AG08395 (cell line): Measurements from ENCODE around the gene RTTN.
"Not testable (repeated sequence)": the region's sequence is repeated elsewhere in the genome, so short reads cannot be mapped to it uniquely, and the experiment has no call there.

Experiments
- DNase-seq: peaks from one replicate; pipeline ENCODE4 v3.0.0; 2012; ENCODE audit warnings: mixed read lengths, low spot score

RTTN gene

DNA sequence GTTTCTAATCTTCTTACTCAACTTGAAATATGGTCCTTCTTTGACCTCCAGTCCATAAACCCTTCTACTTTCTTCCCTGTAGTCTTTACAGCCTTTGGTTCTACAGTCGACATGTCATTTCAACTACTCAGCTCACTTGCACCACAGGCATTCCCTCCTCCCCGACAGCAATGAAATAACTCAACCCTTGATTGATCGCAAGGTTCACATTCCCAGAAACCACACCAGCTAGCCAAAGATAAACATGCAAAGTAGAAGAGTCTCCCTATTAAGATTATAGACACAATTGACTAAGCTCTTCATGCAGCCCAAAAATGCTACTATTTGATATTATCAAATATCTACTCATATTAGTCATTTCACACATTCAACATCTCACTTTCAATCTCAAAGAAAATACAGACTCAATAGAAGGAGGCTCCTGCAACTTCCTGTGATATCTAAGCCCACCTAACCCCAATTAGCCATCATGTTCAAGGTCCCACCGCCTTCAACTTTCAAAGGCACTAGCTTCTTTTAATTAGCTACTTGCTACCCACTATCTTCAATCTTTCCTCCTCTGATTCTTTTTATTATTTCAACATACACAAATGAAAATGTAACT lies 50.8 kb downstream of the RTTN start:
- DNase-seq, result peak; percentile 59

DNA sequence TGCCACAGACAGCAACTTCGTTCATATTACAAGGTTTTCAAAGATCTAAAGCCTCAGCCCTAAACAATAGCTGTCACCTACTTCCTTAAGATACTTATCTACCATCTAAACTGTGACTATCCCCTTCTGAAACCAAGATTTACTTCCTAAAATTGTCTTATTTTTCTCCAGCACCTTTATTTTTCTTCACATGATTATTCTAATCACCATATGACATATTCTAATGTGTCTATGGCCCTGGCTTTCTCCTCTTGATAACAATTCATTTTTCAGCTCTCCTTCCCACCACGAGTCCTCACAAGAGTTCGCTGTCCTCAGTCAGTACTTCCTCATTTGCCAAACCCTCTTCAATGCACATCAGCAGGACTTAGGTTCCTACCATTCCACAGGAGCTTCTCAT lies 53.9 kb downstream of the RTTN start:
- DNase-seq, result no peak

DNA sequence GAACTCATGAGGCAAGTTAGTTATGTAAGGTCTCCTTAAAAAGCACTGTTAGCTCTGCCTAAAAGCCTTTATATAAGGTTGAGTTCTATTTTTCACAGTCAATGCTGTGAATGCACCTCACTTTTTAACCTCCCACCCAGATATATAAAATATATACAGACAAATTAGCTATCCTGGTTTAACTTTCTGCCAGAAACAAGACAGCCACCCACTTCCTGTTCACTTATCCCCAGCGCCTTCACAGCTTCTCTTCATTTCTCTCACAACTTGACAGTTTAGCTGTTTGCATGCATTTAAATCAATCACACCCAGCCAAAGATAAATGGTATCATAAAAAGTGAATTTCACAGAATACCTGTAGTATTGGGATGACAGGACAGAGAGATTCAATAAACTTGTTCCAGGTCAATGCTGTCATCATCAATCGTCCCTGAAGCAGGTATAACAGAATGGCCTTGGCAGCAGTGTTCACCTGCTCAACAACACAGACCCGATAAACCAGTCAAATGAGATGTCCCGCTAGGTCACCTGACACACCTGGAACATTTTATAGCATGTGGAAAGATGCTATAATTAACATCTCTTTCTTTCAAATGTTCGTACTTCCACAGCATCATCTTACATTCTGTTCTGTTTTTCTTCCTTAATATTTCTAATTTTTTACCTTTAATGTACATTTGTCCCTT lies 55.7 kb downstream of the RTTN start:
- DNase-seq, result no peak

DNA sequence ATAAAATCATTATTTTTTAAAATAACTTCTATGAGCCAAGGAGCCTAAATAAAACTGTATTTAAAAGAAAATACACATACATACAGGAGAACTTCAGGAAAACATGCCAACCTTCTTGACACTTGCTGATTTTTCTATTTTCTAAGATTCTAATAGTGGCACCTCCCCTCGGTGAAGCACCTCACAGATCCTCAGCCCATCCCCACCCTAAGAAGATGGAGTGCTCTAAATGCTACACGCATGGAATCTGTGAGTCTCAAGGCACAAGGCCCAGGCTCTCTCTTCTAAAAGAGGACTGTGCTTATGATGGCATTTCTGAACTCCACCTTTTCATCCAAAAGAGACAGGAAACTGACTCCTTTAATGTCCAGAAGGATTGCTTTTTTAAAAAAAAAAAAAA lies 56.3 kb downstream of the RTTN start:
- DNase-seq, result no peak

DNA sequence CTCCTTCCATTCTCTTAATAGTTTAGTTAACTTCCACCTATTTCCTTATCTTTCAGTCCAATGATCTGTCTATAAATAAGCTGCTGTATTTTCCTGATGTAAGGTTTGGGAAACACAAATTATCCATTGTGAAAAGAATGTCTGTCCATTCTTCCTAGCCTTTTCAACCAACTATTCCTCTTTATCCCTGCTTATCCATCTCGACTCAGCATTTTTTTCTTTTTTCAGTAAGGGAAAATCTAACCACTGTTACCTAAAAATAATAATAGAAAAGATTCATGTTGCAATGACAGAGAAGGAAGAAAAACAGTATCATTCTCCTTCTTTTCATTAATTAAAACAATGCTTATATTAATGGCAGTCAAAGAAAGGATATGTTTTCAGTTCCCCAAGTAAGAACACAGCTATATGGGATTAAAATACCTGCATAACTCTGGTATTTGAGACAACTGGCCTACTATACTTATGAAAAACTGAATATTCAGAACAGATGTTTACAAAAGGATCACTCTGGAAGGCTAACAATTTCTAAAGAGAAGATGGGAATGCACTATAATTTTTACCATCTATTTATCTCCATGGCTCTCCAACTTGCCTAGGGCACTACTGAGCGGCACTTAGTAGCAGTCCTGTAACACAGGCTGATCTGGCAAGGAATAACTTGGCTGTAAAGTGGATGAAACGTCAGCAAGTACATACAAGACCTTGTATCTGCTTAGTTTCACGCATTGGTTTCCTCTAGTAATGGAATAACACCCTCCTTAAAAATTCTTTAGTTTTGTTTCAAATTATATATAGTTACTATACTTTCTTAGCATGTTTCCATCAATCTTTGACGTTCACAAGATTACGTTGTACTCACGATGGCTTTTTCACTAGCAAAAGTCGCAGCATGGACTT lies 57.2 kb downstream of the RTTN start:
- no peak for DNase-seq

DNA sequence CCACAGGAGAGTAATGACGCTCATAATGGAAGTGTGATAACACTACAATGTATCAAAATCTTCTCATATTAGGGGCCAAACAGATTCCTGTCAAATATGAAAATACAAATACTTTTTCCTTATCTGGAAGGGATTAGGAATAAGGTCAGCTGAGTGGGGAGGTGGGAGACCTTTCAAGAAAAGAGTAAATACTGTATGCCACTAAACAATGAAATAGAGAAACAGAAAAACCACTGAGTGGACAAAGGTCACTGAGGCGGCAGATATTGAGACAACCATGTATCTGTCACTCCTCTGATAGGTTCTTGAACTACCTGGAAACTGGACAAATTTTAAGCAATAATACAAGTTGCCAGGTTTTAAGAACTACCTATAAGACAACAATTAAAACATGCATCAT lies 59.3 kb downstream of the RTTN start:
- no peak for DNase-seq

DNA sequence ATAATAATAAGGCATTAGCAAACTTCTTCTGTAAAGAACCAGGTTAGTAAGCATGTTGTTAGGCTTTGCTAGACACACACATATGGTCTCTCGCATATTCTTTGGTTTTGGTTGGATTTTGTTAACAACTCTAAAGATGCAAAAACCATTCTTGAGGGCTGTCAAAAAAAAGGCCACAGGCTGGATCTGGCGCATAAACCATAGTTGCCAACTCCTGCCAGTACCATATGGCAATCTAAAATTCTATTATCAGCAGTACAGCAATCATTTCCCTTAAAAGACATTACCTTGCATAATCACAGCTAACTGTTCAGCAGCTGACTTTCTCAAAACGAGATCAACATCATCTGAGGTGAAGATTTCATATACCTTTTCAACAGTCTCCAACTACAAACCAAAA lies 63.5 kb downstream of the RTTN start:
- no peak for DNase-seq

DNA sequence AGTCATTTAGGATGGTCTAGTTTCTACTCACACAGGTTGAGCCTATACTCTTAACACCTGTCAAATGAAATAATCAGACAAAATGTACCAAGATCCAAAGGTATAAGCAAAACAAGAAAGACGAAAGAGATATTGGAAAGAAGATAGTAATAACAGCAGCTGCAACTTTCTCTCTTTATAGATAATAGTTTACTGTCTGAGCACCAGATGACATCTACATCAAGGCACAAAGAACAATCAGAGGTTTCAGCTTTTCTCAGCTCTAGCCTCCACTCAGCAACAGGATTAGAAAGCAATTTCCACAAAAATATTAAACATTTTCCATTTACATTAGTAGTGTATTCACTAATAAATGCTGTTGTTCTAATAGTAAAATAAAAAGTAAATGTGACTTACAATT lies 66.3 kb downstream of the RTTN start:
- DNase-seq, result no peak

DNA sequence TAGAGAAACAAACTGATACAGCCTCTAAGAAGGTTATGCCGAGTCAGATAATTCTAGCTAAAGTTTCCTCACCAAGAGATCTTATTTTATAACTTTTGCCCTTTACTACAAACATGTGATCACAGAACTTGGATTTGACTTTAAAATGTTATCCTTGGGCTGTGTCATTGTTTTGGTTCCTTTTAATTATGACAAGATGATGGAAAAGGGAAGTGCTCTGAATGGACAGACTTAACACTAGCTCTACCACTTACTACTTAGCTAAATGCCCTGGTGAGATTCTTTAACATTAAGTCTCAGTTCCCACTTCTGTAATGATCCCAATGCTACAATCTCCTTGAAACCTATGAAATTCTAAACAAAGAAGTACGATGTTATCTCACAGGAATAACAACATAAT lies 69.9 kb downstream of the RTTN start:
- DNase-seq, result no peak

DNA sequence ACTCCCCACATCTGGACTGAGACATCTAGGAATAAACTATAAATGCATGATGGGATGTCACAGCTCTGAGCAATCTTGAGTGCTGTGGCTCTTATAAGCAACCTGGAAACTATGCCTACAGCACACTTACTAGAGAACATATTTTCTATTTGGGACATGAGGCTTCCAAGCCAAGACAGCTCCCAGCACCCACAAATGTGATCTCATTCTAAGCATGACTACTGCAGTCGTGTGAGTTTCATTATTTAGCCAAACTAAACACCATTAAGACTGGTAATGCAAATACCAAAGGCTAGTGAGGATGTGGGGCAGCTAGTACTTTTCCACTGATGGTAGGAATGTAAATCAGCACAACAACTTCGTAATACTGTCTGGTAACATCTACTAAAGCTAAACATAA lies 72.5 kb downstream of the RTTN start:
- peak; percentile 86 for DNase-seq

DNA sequence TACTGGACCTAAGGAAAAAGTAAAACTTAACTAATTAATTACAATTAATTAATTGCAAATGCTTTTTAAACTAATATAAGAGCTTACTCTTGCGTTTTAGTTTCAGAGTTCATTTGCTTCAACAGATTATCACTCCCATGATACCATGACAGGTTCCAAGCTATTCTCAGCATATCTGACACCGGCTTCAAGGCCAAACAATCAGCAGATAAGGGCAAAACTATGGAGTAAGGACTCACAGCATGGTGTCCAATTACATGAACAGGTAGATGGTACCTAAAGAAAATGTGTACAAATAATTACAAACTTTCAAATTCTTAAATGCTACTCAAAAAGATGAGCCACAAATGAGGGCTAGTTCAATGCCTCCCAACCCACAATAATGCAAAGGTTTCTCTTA lies 77.2 kb downstream of the RTTN start:
- DNase-seq, result no peak

DNA sequence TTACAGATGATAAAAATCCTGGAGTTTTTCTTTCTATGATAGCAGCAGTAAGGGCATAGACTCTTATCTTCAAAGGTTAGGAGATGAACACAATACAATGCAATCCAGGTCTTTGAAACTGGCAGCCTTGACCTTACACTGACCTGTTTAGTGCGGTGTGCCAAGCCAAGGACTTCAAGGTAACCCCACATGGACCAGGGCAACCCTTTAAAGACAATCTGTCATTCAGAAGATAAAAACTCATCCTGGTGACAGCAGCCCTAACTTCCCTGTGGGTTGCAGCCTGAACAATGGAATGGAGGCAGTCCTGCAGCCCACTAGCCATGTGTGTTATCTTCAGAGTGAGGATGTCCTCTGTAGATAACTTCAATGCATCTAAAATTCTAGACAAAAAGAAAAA lies 78.1 kb downstream of the RTTN start:
- no peak for DNase-seq

DNA sequence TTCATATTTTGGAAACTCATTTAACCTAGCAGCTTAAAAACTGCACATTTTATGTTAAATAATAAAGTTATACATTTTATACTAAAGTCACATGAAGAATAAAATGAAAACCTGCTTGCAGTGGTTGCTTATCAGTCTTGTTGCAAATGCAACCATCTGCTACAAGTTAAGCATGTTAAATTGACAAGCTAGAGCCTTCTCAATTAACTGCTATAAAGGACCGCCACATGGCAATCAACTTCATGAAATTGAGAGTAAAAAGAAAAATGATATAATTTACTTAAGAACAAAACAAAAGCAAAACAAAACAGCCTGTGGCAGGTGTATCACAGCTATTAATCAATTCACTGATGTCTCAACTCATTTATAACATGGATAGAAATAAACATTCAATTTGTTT lies 78.7 kb downstream of the RTTN start:
- no peak for DNase-seq

DNA sequence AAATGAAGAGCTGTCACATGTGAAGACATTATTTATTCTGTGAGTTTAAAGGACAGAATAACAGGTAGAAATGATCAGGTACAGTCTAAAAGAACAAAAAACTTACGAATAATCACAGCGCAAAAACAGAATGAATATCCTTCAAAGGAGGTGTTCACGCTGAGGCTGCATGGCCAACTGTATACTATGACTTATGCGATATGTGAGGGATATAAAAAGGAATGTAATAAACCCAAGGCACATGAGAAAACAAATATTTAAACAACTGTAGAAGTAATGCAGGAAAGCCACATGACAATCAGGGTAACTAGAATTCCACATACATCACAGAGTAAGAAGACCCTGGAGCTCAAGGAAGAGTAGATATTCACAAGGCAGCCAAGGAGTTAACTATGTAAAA lies 81.3 kb downstream of the RTTN start:
- no peak for DNase-seq

DNA sequence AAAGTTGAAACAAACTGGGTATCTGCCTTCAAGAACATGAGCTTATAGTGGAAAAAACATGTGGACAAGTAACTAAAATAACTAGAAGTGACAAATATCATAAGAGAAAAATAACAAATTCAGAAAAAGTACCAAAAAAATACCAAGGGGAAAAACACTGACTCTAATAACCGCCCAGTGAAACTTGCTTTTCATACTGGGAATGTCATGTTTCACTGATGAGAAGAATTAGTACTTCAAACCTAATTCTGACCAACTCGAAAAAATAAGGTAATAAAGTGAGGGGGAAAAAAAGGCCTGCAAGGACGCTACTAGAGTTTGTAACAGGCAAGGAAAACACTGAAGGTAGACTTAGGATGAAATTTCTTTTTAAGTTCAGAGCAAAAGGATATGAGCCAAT lies 83.6 kb downstream of the RTTN start:
- no peak for DNase-seq

DNA sequence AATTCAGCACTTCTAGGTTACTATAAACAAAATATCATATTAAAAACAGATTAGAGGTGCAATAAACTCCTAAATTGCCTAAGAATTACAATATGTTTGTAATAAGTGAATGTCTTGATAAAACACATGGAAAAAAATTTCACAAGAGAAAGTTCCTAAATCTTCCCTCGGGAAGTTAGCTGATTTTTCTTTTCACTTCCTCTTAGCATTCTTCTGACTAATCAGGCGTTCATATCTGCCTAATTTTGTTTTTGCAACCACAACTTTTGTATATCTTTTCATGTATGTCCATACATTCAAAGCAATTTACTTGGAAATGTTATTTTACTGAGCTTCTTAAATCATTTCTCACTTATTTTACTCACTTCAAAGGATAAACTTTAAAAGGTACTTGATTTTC lies 88.5 kb downstream of the RTTN start:
- DNase-seq, result no peak

DNA sequence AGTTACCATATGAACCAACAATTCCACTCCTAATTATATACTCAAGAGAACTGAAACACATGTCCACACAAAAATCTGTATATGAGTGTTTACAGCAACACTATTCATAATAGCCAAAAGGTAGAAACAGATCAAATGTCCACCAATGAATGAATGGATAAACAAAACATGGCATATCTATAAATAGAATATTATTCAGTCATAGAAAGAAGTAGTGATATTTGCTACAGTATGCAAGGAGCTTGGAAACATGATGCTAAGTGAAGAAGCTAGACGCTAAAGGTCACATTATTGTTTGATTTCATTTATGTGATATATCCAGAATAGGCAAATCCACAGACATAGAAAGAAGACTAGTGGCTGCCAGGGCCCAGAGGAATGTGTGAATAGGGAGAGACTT lies 92.0 kb downstream of the RTTN start:
- DNase-seq, result no peak

DNA sequence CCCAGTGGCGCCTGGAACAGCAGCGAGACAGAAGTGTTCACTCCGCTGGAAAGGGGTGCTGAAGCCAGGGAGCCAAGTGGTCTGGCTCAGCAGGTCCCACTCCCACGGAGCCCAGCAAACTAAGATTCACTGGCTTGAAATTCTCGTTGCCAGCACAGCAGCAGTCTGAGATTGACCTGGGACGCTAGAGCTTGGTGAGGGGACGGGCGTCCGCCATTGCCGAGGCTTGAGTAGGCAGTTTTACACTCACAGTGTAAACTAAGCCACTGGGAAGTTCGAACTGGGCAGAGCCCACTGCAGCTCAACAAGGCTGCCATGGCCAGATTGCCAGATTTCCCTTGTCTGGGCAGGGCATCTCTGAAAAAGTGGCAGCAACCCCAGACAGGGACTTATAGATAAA lies 94.8 kb downstream of the RTTN start:
- DNase-seq, result no peak

DNA sequence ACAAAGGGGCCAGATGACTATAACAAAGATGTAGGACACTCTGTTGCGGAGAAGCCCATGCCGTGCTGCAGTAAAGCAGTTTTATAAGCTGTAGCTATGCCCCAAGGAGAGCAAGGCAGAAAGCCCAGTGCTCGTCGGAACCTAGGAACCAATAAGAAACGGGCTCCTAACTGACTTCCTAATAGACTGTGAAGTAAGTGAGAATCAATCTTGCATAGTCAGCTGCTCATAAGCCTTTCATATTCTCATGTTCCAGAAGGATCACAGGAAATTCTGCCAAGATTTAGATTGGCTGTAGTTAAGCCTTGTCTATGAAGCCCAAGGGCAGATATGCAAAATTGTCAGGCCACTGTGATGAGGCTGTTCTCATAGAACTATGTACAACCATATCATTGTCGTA lies 98.4 kb downstream of the RTTN start:
- DNase-seq, result no peak

DNA sequence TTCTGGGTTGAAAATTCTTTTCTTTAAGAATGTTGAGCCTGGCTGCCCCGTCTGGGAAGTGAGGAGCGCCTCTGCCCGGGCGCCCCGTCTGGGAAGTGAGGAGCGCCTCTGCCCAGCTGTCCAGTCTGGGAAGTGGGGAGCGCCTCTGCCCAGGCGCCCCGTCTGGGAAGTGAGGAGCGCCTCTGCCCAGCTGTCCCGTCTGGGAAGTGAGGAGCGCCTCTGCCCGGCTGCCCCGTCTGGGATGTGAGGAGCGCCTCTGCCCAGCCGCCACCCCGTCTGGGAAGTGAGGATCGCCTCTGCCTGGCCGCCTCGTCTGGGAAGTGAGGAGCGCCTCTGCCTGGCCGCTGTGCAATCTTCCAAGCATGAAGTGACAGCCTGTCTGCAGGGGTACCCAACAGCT lies 102.6 kb downstream of the RTTN start:
- not testable (repeated sequence) for DNase-seq

DNA sequence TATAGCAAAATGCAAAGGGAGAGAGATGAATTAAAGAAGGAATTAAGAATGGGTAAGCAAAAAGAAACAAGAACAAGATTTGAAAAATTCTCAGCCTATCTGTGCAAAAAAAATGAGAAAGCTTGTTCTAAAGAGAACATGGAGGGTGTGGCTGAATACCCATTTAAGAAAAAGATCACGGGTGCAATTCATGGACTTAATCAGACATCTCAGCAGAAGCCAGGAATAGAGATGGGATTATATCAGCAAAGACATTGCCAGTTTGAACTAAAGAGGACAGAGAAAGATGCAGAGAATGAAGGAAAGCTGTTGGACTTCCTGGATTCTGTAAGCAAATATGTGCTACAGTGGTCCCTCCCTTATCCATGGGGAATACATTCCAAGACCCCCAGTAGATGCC lies 115.6 kb downstream of the RTTN start:
- DNase-seq, result no peak

DNA sequence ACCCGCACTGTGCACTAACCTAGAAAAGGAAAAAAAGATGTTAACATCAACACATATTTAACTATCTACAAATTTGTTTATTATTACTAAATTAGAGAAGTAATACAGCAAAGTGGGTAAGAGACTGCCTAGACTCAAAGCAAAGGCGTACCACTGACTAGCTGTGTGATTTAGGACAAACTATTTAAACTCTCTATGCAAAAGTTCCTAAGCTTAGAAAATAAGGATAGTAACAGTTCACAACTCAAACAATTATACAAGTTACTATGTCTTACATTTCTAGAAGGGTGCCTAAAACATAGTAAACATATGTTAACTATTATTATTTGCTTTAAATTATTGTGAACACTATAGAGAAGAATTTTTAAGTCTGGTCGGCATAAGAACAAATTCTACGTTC lies 119.4 kb downstream of the RTTN start:
- DNase-seq, result no peak

DNA sequence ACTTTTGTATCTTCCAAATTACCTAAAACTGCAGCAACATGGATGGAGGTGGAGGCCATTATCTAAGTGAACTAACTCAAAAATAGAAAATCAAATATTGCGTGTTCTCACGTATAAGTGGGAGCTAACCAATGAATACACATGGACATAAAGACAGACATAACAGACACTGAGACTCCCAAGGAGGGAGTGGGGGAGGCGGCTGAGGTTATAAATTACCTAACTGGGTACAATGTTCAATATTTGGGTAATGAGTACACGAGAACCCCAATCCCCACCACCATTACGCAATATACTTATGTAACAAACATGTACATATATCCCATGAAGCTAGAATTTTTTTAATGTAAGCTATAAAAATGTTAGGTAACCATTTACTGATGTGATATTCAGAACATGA lies 119.8 kb downstream of the RTTN start:
- no peak for DNase-seq
